Lung (tissue), 12 donors: ENCODE measurements around the gene KCNQ1OT1. TPM values are rescaled to one million over a fixed set of nuclear protein-coding genes. Genes with fewer than 3 reads are reported as not detected.

Experiments used
- ATAC-seq: fragments of 200-7000 bp; cut with Tn5 transposase; one replicate; pipeline ENCODE4 v1.9.1; 2020; ENCODE audit warnings: moderate number of reproducible peaks; ENCODE audit not compliant: insufficient read depth, low FRiP score
- DNase-seq, 3 donors: peaks; one replicate each; pipeline ENCODE4 v3.0.0-alpha.2; 2013 to 2017
- H3K27ac ChIP-seq, 2 donors: one replicate each; pipeline ENCODE4 v1.5.1; 2013; ENCODE audit warnings: mild to moderate bottlenecking in 2 of 2, moderate library complexity in 2 of 2, control low read depth in 1 of 2, inconsistent platforms in 1 of 2, low read depth in 1 of 2, low read length in 1 of 2
- H3K27me3 ChIP-seq, 3 donors: one replicate each; pipeline ENCODE4 v1.5.1; 2013; ENCODE audit warnings: low read length in 2 of 3; ENCODE audit not compliant: control insufficient read depth in 3 of 3, insufficient read depth in 3 of 3
- H3K36me3 ChIP-seq, 4 donors: one replicate each; pipeline ENCODE4 v1.5.1; 2013; ENCODE audit warnings: low read length in 4 of 4, mild to moderate bottlenecking in 1 of 4, moderate library complexity in 1 of 4; ENCODE audit not compliant: control insufficient read depth in 4 of 4, insufficient read depth in 4 of 4
- H3K4me1 ChIP-seq, 5 donors: one replicate each; pipeline ENCODE4 v1.5.1; 2013; ENCODE audit warnings: low read length in 5 of 5, mild to moderate bottlenecking in 2 of 5, moderate library complexity in 1 of 5; ENCODE audit not compliant: control insufficient read depth in 5 of 5, insufficient read depth in 5 of 5
- H3K4me3 ChIP-seq: one replicate; pipeline ENCODE4 v1.5.1; 2013; ENCODE audit warnings: mild to moderate bottlenecking, control low read depth, moderate library complexity
- H3K9ac ChIP-seq, 2 donors: one replicate each; pipeline ENCODE4 v1.5.1; 2013; ENCODE audit warnings: low read length in 2 of 2, control low read depth in 1 of 2; ENCODE audit not compliant: insufficient read depth in 1 of 2
- H3K9me3 ChIP-seq, 4 donors: one replicate each; pipeline ENCODE4 v1.5.1; 2013; ENCODE audit warnings: low read length in 3 of 4, mild to moderate bottlenecking in 1 of 4, moderate library complexity in 1 of 4; ENCODE audit not compliant: control insufficient read depth in 4 of 4, insufficient read depth in 3 of 4
- WGBS, 2 donors: extraction: QIAGEN DNeasy Blood & Tissue Kit; methylation state at CpG; one replicate each; pipeline ENCODE4 v1.1.7; 2013; 5-methylcytosine and 5-hydroxymethylcytosine counted together
- polyA plus RNA-seq, 2 donors: library from polyadenylated mRNA; stranded (reverse); fragments of 200-250 nt; gene quantifications; one replicate each; pipeline ENCODE4 v1.2.1, GENCODE V29; 2013
- total RNA-seq, 2 donors: library from RNA; depleted of rRNA in 1 of 2; stranded (reverse); fragments of >200 nt in 1 of 2; gene quantifications; one replicate each; pipeline ENCODE4 v1.2.1, GENCODE V29; 2014 to 2021
- TF ChIP-seq, protein P1 (sequence below): IDR thresholded peaks from 2 replicates; pipeline ENCODE4 v1.5.1; 2012; ENCODE audit warnings: mild to moderate bottlenecking; ENCODE audit errors: control extremely low read depth, extremely low read depth
- donor health status: control.
- donor health status: control.
- donor health status: Bipolar disorder and iron deficiency.
- donor health status: healthy.
- donor health status: DM: yes; HTN: yes; CAD: no.

The KCNQ1OT1 gene
- total and polyA plus RNA-seq, 4 donors: 0.02 to 14.5 (median 1.7) TPM

- TF ChIP-seq, protein P1, sequence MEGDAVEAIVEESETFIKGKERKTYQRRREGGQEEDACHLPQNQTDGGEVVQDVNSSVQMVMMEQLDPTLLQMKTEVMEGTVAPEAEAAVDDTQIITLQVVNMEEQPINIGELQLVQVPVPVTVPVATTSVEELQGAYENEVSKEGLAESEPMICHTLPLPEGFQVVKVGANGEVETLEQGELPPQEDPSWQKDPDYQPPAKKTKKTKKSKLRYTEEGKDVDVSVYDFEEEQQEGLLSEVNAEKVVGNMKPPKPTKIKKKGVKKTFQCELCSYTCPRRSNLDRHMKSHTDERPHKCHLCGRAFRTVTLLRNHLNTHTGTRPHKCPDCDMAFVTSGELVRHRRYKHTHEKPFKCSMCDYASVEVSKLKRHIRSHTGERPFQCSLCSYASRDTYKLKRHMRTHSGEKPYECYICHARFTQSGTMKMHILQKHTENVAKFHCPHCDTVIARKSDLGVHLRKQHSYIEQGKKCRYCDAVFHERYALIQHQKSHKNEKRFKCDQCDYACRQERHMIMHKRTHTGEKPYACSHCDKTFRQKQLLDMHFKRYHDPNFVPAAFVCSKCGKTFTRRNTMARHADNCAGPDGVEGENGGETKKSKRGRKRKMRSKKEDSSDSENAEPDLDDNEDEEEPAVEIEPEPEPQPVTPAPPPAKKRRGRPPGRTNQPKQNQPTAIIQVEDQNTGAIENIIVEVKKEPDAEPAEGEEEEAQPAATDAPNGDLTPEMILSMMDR: no peak
- Histone ChIP-seq H3K4me3 (no peak overlapping the region), H3K9ac (no peak overlapping the region), H3K27me3 (no peaks in the 10 kb centered on the region), H3K4me1 (peaks cover 0 to 32% (median 7%) of the 10 kb centered on the region in 5 donors), H3K27ac (no peak overlapping the region), H3K9me3 (no peaks in the 10 kb centered on the region), H3K36me3 (no peaks in the 10 kb centered on the region)
- ATAC-seq (no peak), DNase-seq (no peak)
- 94% methylated on average over 16 of the region's 16 CpGs for WGBS, 2 donors
These were observed 24.3 kb upstream of the KCNQ1OT1 start for GRCh38 chr11:2724104-2724503.

DNA sequence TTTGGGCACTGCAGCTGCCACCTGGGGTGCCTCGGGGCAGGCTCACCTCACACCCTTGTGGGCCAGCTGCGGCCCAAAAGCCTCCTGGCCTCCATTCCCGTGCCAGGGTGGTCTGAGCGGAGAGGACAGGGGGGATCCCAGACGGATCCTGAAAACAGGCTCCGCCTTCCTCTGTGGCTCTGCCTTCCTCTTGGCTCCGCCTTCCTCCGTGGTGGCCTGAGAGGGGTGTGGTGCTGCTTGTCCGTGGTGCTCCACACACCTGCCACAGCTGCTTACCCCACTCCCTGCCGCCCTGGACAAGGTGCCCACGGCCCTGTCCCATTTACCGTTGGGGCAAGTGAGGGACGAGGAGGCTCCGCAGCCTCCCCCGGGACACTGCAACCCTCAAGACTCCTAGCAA lies 23.2 kb upstream of the KCNQ1OT1 start:
- no peaks in the 10 kb centered on the region for H3K9me3 ChIP-seq
- no peak overlapping the region for H3K9ac ChIP-seq
- ATAC-seq (no peak), DNase-seq (no peak)
- no peak overlapping the region for H3K27ac ChIP-seq
- WGBS, 2 donors: 91 to 95% methylated on average over 15 of the region's 15 CpGs
- no peaks in the 10 kb centered on the region for H3K36me3 ChIP-seq
- TF ChIP-seq, protein P1: no peak
- peaks cover 0 to 25% (median 7%) of the 10 kb centered on the region in 5 donors for H3K4me1 ChIP-seq
- no peak overlapping the region for H3K4me3 ChIP-seq
- no peaks in the 10 kb centered on the region for H3K27me3 ChIP-seq

GRCh38 chr11:2721210-2721916 lies 21.6 kb upstream of the KCNQ1OT1 start:
- 93% methylated on average over 27 of the region's 27 CpGs for WGBS, 2 donors
- TF ChIP-seq, protein P1: no peak
- peaks cover 0 to 29% (median 7%) of the 10 kb centered on the region in 5 donors for H3K4me1 ChIP-seq
- H3K4me3 ChIP-seq: no peak overlapping the region
- no peak overlapping the region for H3K27ac ChIP-seq
- DNase-seq: no peak
- H3K9ac ChIP-seq: no peak overlapping the region
- H3K36me3 ChIP-seq: no peaks in the 10 kb centered on the region
- no peaks in the 10 kb centered on the region for H3K9me3 ChIP-seq
- ATAC-seq: no peak
- H3K27me3 ChIP-seq: no peaks in the 10 kb centered on the region
